Measurements from ENCODE around the gene BACH1.
"Not testable (repeated sequence)": the region's sequence is repeated elsewhere in the genome, so short reads cannot be mapped to it uniquely, and the experiment has no call there.

The BACH1 gene

DNA sequence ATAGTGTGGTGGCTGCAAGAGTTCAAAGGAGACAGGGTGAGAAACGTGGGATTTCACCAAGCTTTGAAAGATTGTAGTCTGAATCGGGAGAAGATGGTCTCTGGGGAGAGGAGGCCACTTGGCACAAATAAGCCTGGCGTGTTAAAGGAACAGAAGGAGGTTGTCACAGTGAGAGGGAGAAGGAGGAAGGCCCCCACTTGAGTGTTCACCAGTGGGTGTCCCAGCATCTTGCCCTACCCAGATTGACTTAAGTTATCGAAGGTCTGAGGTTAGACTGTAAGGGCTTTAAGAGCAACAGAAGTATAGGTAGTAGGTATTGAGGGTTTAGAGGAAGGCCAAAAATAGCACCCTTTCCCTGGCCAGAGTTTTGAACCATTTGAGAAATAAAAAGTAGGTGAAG, 48.0 kb downstream of the BACH1 start:
- DNase-seq (ENCODE audit: low read depth, low spot score) = no peak

DNA sequence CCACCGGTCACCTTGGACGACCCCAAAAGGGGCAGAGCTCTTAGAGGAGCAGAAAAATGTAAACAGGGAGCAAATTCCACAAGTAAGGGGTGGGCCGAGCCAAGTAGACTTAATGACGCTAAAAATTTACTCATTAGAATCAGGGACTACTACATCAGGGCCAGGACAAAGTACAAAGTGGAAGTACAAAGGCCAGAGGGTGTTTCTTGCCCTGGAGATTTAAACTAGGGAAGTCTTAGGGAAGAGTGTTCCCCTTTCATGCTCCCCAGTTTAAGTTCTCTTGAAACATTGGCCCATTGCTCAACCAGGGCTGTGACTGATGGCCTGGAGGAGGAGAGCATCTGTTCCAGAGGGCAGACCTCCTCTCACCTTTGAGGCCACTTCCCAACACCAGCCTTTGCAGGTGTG, 48.6 kb downstream of the BACH1 start:
- DNase-seq (ENCODE audit: low read depth, low spot score) = no peak

DNA sequence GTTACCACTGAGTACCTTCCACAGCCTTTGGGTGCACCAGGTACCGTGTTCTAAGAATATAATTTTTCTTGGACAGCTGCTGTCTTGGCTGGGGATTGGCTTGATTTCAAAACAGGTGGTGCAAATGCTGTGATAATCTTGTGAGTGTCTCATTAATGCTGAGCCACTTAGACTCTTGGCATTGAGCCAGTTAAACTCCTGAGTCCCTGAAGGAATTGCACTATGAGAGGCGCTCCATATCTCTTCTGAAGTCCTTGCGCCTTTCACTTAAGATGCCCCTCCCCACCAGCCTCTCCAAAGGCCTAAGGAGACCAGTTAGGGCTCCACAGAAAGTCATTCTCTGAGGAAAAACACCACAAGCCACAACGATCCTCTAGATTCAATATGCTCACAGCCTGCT, 51.0 kb downstream of the BACH1 start:
- no peak for DNase-seq (ENCODE audit: low read depth, low spot score)

DNA sequence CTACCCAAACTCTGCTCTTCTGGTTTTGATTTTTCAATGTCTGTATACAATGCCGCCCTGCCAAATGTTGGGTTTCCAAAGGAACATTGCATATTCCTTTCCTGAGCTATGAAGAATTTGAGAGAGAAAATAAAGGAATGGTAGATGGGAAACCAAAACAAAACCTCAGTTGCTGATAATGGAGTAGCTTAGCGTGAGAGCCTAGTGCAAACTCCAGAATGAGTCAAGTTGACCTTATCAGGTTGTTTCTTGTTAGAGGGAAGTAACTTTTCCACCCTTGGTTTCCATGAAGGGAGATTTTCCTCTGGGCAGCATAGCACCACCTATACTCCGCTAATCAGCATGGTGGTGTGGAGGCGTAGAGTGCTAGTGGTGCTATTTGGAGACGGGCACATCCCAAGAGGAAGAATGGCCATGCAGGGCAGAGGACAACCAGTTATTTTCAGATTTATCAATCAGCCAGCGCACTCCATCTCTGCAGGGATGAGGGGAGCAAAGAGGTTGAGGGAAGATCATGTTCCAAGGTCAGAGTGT, 51.6 kb downstream of the BACH1 start:
- DNase-seq (ENCODE audit: low read depth, low spot score) = peak; percentile 47

DNA sequence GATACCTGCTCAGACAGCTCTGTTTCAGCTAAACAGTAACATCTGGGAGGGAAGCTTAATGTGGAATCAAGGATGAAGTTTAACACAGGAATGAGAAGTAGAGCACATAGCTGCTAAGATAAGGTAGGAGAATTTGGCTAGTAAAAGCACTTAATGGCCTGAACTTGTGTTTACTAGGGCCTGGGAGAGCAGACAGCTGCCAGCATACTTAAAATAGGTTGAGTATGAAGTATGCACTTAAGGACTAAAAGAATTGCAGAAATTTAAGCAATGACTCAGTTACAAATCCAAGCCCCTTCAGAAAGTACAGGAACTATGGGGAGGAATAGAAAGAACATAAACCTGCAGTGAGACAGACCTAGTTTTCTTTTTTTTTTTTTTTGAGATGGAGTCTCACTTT, 53.0 kb downstream of the BACH1 start:
- peak; percentile 85 for DNase-seq (ENCODE audit: low read depth, low spot score)

DNA sequence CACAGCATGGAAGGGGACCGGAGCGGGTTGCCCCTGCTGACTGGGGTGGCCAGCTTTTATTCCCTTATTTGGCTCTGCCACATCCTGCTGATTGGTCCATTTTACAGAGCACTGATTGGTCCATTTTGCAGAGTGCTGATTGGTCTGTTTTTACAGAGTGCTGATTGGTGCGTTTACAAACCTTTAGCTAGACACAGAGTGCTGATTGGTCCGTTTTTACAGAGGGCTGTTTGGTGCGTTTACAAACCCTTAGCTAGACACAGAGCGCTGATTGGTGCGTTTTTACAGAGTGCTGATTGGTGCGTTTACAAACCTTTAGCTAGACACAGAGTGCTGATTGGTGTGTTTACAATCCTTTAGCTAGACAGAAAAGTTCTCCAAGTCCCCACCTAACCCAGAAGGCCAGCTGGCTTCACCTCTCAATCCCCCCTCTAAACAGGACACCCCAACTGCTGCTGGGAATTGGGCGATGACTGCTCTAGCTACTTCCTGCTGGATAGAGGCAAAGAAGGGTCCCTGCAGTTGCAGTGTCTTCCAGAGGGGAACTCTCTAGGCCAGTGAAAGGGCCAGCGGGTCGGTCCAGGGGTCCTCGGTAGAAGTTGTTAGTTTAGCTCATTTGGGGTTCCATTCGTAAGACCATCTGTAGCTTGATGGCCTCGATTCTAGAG, 56.5 kb downstream of the BACH1 start:
- not testable (repeated sequence) for DNase-seq (ENCODE audit: low read depth, low spot score)

DNA sequence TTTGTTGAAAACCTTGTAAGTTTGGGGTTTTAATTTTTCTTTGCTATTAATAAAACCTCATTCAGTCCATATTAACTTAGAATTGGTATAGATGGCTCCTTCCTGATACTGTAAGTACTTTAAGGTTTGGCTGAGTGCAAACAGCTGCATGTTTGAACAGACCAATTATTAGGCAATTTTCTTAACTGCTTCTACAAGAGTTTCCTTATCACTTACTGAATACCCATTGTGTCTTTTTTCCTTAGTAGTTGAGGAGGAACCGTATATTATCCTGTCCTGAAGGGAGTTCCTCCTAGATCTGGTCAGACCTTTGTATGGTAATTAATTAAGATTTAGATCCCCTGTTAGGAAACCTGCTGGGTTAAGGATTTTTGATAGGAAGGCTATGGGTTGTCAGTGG, 57.6 kb downstream of the BACH1 start:
- DNase-seq (ENCODE audit: low read depth, low spot score) = not testable (repeated sequence)

DNA sequence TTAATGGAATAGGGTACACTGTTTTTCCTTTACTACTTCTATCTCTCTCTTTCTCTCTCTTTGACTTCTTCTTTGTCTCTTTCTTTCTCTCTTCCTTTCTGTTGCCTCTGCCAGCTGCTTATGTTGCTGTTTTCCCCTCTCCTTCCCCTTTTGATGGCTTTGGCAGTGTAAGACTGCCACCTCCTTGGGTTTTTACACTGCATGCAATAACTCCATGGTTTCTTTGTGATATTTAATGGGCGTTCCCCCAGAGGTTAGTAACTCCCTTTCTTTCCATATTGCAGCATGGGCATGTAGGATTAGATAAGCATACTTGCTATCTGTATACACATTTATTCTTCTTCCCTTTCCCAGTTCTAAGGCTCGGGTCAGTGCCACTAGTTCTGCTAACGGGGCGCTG, 58.1 kb downstream of the BACH1 start:
- not testable (repeated sequence) for DNase-seq (ENCODE audit: low read depth, low spot score)

DNA sequence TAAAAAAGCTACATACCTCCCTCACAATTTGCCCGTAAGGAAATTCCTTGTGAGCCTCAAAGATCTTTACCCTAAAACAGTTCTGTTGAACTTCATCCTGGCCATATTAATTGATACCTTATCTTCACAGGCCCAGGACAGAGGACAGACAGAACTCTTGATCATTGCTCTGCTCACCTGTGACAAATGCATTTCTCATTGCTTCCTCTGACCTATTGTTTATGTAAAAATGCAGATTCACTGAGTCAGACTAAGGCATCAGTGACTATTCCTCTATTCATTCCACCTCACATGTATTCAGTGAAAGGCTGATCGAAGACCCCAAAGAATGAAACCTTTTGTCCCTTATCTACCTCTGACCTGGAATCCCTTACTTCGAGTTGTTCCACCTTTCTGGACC, 61.0 kb downstream of the BACH1 start:
- DNase-seq (ENCODE audit: low read depth, low spot score) = no peak

DNA sequence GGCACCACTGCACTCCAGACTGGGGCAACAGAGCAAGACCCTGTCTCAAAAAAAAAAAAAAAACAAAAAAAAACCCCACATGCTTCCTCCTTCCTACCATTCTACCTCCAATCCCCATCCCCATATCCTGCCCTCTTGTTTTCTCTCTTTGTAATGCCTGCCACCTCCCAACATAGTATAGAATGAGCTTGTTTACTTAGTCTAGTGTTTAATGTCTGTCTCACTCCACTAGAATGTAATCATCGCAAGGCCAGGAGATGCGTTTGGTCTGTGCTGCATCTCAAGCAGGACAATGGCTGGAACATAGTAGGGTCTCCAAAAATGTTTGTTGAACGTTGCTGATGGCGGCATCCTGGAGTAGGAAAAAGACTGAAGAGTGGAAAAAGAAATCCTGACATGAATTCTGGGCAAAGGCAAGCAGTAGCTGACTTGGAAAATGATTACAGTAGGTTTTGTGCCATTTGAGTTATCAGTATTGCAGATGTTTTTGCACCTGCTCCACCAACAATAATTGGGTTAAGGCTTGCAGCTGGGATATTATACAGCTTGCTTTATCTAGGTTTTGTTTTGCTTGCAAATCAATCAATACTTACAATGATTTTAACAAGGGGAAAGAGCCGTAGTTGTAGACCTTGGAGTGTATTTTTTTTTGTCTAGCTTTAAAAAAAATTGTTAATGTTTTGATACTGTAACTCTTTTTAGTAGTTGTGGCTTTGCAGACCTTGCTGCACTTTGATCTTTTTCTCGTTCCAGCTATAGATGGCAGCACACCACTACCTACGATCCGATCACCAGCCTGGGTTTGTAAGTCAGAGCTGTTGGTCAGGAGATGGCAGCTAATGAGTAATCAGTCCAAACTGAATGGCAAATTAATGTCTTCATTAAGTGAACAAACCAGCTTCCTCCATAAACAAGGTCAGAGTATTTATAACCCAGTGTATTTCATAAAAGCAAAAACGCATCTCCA, 62.4 kb downstream of the BACH1 start:
- DNase-seq (ENCODE audit: low read depth, low spot score) = peak; percentile 47

DNA sequence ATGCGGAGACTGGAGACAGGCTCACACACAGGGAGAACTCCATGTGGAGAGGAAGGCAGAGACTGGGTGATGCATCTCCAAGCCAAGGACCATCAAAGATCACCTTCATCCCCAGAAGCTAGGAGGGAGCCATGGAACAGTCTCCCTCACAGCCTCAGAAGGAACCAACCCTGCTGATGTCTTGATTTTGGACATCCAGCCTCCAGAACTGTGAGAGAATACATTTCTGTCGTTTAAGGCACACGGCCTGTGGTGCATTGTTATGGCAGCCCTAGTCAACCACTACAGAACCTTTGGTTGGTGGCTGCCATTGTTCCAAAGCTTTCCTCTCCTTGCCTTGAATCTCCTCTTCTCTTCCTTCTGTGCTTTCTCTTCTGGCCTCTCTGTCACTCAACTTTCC, 64.0 kb downstream of the BACH1 start:
- DNase-seq (ENCODE audit: low read depth, low spot score) = no peak

DNA sequence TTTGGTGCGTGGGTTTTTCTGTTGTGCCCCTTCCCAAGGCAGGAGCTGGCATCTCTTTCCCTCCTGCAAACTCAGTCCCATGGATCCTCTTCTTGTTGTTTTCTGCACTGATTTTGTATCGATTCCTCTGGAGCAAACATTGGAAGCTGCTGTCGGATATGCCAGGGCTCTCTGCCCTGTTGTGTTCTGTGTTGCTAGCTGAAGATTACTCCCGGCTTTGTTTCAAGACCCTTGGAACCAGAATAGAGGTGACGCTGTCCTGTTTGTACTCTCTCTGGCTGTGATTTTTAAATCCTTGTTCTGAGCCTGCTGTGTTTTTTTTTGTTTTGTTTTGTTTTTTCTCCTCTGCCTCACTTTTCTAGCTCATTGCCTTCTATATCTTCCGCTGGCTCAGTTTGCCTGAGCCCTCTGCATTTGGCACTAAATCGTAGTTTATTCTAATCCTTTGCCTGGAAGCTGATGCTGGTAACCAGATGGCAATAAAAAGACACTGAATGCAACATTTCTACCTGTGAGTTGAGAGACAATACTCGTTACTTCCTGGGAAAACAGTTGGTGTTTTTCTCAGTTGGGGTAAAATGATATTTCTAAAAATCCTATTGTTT, 67.0 kb downstream of the BACH1 start:
- DNase-seq (ENCODE audit: low read depth, low spot score) = no peak

DNA sequence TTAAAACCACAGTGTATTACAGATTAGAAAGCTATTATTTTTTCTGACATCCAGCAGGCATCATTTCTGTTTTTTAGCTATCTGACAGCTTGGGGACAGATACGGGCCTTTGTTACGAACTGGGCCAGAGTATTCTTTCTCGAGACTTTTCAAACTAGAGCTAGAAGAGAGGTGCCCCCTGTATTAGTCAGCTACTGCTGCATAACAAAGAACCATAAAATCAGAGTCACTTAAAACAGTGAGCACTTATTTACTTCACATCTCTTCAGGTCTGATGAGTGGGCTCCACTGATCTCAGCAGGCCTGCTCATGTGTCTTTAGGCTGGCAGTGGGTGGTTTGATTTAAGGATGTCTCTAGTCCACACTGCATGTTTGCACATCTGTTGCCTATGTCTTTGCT, 67.8 kb downstream of the BACH1 start:
- DNase-seq (ENCODE audit: low read depth, low spot score) = no peak

DNA sequence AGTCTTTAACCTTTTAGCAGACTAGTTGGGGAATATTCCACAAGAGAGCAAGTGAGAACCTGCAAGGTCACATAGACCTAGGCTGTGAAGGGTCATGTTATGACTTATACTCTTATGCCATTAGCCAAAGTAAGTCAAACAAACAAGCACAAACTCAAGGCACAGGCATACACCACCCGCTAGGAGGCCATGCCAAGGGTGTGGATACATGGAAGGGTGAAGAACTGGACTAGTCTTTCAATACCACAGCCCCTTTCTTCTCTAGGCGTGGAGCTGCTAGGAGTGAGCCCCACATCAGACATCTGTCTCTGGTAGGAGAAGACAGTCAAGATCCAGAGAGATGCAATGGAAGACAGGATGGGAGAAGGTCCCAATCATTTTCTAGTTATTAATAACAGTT, 68.6 kb downstream of the BACH1 start:
- DNase-seq (ENCODE audit: low read depth, low spot score) = no peak

DNA sequence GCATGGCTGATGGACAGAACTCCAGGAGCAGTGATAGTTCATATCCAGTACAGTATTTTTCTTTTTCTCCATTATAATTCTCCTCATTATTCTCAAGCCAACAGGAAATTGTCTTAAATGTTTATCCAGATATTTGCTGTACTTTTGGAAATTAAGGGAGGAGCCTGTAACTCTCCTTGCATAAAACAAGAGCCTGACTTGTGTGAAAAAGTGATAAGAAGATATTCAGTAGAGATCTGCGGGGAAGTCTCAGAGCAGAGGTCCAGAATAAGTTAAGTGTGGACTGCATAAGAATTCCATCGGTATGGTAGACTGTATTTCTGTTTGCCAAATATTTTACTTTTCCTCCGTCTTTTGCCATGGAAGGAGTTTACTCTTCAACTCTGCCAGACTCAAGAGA, 70.2 kb downstream of the BACH1 start:
- no peak for DNase-seq (ENCODE audit: low read depth, low spot score)

DNA sequence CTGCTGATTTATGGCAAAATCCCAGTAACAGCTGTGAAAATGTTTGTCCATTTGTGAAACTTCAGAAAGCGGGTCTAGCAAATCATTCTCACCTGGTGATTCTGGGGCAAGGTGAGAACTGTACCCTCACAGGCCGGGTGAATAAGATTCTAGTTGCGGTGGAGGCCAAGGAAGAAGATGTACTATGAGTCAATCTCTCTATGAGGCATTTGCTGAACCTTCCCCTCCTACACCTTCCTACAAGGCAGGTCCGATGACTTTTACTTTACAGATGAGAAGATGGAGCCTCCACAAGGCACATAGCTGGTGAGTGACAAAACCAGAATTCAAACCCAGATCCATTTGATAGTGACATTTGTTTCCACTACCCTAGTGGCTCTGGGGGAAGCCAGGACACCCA, 72.7 kb downstream of the BACH1 start:
- no peak for DNase-seq (ENCODE audit: low read depth, low spot score)

DNA sequence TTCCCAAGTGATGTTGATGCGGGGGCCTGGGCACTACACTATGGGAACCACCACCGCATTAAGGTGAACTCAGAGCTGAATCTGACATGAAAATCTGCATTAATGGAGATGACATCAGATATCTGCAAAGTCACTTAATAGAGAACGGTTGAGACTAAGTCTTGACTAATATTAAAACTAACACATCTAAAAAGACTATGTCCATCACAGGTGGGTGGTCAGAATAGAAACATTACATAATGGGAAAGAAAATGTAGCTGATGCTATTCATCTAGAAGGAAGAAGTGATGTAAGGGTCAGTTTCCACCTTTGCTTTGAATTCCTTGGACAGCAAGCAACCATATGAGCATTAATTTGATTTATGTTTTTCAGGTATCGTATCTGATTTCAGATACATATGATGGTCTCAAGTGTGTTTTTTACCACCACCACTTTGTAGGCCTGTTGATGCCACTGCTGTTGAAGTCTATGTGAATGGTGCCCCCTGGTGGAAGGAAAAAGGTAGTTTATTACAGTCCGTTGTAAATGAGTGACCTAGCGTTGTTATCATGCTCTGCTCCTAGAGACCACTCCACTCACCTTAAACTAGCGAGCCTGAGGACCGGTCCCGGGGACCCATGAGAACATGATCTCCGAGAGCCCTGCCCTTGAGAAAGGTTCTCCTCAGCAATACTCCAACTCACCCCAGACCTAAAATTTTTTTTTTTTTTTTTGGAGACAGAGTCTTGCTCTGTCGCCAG, 73.5 kb downstream of the BACH1 start:
- peak; percentile 88 for DNase-seq (ENCODE audit: low read depth, low spot score)

DNA sequence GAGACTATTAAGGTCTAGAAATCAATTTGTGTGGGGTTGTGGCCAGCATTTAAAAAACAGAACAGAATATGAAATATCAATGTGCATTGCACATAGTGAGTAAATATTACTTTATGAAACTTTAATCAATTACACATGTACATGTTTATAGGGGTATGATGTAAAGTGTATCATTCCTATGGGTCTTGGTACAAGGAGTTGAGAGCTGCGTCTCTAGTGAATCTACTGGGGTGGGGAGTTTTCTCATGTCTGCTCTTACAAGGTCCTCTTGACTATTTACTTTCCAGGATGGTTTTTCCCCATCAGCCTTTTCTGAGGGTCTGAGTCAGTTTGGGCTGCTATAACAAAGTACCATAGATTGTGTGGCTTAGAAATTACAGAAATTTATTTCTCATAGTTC, 75.8 kb downstream of the BACH1 start:
- DNase-seq (ENCODE audit: low read depth, low spot score) = no peak

DNA sequence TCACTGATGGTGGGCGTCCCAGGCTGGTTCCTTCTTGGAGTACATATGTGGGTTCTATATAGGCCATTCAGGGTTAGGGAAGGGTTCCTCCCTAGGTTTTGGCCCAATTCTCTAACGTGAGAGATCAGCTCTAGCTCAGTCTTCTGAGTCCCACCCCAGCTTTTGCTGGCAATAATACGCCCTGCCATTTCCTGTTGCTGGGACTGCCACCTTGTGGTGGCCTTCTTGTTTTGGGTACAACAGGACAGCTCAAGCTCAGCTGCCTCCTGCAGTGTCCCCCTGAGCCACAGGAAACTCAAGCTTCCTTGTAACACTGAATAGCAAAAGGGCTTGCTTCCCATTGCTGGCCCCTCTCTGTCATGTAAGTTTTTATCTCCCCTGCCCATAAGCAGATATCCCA, 77.8 kb downstream of the BACH1 start:
- no peak for DNase-seq (ENCODE audit: low read depth, low spot score)

DNA sequence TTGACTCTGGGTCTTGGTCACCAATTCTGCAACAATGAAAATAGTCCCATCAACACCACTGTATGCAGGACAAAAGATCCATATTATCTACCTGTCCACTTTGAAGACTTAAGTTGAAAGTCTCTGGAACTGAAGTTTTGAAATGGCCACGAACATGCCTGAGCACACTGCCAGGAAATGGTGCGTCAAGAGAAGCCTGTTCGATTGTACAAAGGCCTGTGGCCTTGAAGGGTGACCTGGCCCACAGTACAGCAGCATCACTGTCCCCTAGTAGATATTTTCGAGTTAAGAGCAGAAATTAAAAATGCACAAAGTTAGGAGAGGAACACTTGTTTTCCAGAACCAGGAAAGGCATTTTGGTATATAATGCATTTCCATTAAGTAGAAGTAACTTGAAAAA, 78.5 kb downstream of the BACH1 start:
- DNase-seq (ENCODE audit: low read depth, low spot score) = no peak

DNA sequence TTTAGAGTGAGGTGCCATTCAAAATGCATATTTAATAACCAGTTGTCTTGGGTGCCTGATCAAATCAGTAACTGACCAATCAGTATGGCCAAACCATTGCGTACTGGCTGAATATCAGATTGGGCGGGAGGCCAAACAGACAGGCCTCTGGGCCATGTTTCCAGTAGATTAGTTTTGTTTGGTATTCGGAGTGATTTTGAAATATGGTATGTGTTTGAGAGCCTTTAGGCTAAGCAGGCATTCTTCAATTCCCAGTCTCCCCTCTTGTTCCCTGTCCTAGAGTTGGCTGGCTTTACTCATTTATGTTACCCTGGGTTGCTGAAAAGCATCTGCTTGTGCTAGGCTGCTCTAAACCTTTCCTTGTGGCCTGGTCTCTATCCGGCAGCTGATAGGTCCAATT, 80.1 kb downstream of the BACH1 start:
- peak; percentile 28 for DNase-seq (ENCODE audit: low read depth, low spot score)

Measured in astrocyte of the hippocampus (primary cell).